Gastrocnemius medialis (tissue), 4 donors: ENCODE data around the gene DIP2C. TPM values are rescaled to one million over a fixed set of nuclear protein-coding genes. Genes with fewer than 3 reads are reported as not detected.

Experiments used
- ATAC-seq, 2 donors: fragments of 150-250 bp; one replicate each; pipeline ENCODE4 v1.9.1; 2016
- DNase-seq, 2 donors: peaks; one replicate each; pipeline ENCODE4 v3.0.0-alpha.2; 2019
- H3K27ac ChIP-seq, 4 donors: fragments of 200-600 bp; sonication (generic); 1 replicate in 1 of 4; 2 replicates in 3 of 4; pipeline ENCODE4 v1.5.1; 2016 to 2018; ENCODE audit warnings: mild to moderate bottlenecking in 2 of 4, moderate library complexity in 1 of 4
- H3K27me3 ChIP-seq, 3 donors: fragments of 200-600 bp; sonication (generic) in 2 of 3; 1 replicate in 1 of 3; 2 replicates in 2 of 3; pipeline versions ENCODE4 v1.5.1 to v1.6.0; 2016 to 2019; ENCODE audit warnings: mild to moderate bottlenecking in 1 of 3, moderate library complexity in 1 of 3
- H3K36me3 ChIP-seq, 2 donors: fragments of 200-600 bp; sonication (generic) in 1 of 2; one replicate each; pipeline ENCODE4 v1.5.1; 2017 to 2018
- H3K4me1 ChIP-seq, 2 donors: fragments of 200-600 bp; sonication (generic) in 1 of 2; one replicate each; pipeline ENCODE4 v1.5.1; 2016 to 2017; ENCODE audit warnings: mild to moderate bottlenecking in 2 of 2
- H3K4me3 ChIP-seq, 4 donors: fragments of 200-600 bp; sonication (generic) in 3 of 4; 1 replicate in 1 of 4; 2 replicates in 3 of 4; pipeline ENCODE4 v1.5.1; 2016 to 2019; ENCODE audit warnings: mild to moderate bottlenecking in 2 of 4
- H3K9me3 ChIP-seq, 3 donors: fragments of 200-600 bp; sonication (generic) in 2 of 3; 1 replicate in 1 of 3; 2 replicates in 2 of 3; pipeline ENCODE4 v1.5.1; 2016 to 2019
- POLR2A ChIP-seq, 2 donors: fragments of 450-650 bp; IDR thresholded peaks; one replicate each; pipeline ENCODE4 v1.6.1; 2017; ENCODE audit warnings: antibody characterized with exemption in 2 of 2, mild to moderate bottlenecking in 2 of 2, moderate library complexity in 2 of 2
- in situ Hi-C, 4 donors: fragments of 200-750 bp; cut with MboI; loops; one replicate each; pipeline versions ENCODE4 v1.15.0 to v1.8.0; 2017; ENCODE audit warnings: low sequenced_read_pairs in 4 of 4
- intact Hi-C: fragments of 100-400 bp; cut with DNase I; formaldehyde crosslinking; loops from one replicate; pipeline ENCODE4 v1.15.1; 2023; ENCODE audit warnings: low total_unique reads
- total RNA-seq, 4 donors: library from RNA; depleted of rRNA; stranded (reverse); fragments of >200 nt; gene quantifications; one replicate each; pipeline versions ENCODE4 v1.1.0 to v1.2.3, GENCODE V29; 2016
- TF ChIP-seq, protein P1 (sequence below), 5 experiments: fragments of 450-650 bp in 3 of 5; fragments of 200-600 bp in 2 of 5; sonication (generic) in 2 of 5; IDR thresholded peaks in 4 of 5; conservative IDR thresholded peaks in 1 of 5; 1 replicate in 4 of 5; 2 replicates in 1 of 5; pipeline ENCODE4 v1.5.1; 2016 to 2019; ENCODE audit warnings: antibody characterized with exemption in 5 of 5, mild to moderate bottlenecking in 3 of 5, moderate library complexity in 3 of 5

Gene DIP2C
- total RNA-seq, 4 donors from 2014 or later, result 19.1 to 60.0 (median 30.2) TPM

GRCh38 chr10:329361-330099 is 359.9 kb downstream of the DIP2C start:
- Histone ChIP-seq H3K9me3 (no peaks in the 10 kb centered on the region), H3K27ac (peak overlapping the region in 3 of 4 donors; percentile 5 to 32 (median 21)), H3K36me3 (peaks cover 0 to 14% of the 10 kb centered on the region in 2 donors), H3K27me3 (no peaks in the 10 kb centered on the region), H3K4me3 (no peak overlapping the region), H3K4me1 (no peaks in the 10 kb centered on the region)
- in situ Hi-C loops, result no loop called here
- no peak for TF ChIP-seq POLR2A (IDR thresholded peaks at IDR 0.05)
- TF ChIP-seq, protein P1, sequence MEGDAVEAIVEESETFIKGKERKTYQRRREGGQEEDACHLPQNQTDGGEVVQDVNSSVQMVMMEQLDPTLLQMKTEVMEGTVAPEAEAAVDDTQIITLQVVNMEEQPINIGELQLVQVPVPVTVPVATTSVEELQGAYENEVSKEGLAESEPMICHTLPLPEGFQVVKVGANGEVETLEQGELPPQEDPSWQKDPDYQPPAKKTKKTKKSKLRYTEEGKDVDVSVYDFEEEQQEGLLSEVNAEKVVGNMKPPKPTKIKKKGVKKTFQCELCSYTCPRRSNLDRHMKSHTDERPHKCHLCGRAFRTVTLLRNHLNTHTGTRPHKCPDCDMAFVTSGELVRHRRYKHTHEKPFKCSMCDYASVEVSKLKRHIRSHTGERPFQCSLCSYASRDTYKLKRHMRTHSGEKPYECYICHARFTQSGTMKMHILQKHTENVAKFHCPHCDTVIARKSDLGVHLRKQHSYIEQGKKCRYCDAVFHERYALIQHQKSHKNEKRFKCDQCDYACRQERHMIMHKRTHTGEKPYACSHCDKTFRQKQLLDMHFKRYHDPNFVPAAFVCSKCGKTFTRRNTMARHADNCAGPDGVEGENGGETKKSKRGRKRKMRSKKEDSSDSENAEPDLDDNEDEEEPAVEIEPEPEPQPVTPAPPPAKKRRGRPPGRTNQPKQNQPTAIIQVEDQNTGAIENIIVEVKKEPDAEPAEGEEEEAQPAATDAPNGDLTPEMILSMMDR (IDR thresholded peaks at IDR 0.05 in 4 of 5, conservative IDR thresholded peaks at IDR 0.05 in 1 of 5), result no peak
- intact Hi-C loops, result loop anchor here (1.0 kb wide), 1 partner anchor 22 kb away; no protein-coding TSS in a partner anchor
- ATAC-seq (peak; percentile 77 to 84), DNase-seq (peak; percentile 45 to 71)

GRCh38 chr10:327889-328852 is 361.3 kb downstream of the DIP2C start:
- H3K9me3 ChIP-seq, result no peaks in the 10 kb centered on the region
- no peaks in the 10 kb centered on the region for H3K27me3 ChIP-seq
- no peak for DNase-seq
- intact Hi-C loops (no loop called here), in situ Hi-C loops (no loop called here)
- TF ChIP-seq, protein P1 (IDR thresholded peaks at IDR 0.05 in 4 of 5, conservative IDR thresholded peaks at IDR 0.05 in 1 of 5), result no peak
- no peak for TF ChIP-seq POLR2A (IDR thresholded peaks at IDR 0.05)
- peaks cover 0 to 14% of the 10 kb centered on the region in 2 donors for H3K36me3 ChIP-seq
- no peaks in the 10 kb centered on the region for H3K4me1 ChIP-seq
- H3K27ac ChIP-seq, result no peak overlapping the region
- no peak for ATAC-seq
- no peak overlapping the region for H3K4me3 ChIP-seq

- TF ChIP-seq, protein P1 (IDR thresholded peaks at IDR 0.05 in 4 of 5, conservative IDR thresholded peaks at IDR 0.05 in 1 of 5), result no peak
- TF ChIP-seq POLR2A (IDR thresholded peaks at IDR 0.05), result no peak
- no peak for ATAC-seq
Observed at GRCh38 chr10:326894-327635, 362.4 kb downstream of the DIP2C start.

GRCh38 chr10:326350-326749 is 363.1 kb downstream of the DIP2C start:
- no peaks in the 10 kb centered on the region for H3K4me1 ChIP-seq
- intact Hi-C loops, result no loop called here
- DNase-seq, result no peak

More at GRCh38 chr10:326894-327635, 362.4 kb downstream of the DIP2C start:
- H3K4me1 ChIP-seq, result no peaks in the 10 kb centered on the region
- in situ Hi-C loops, result no loop called here
- H3K27ac ChIP-seq, result no peak overlapping the region
- DNase-seq, result no peak
- no peak overlapping the region for H3K4me3 ChIP-seq
- no peaks in the 10 kb centered on the region for H3K27me3 ChIP-seq
- peaks cover 0 to 14% of the 10 kb centered on the region in 2 donors for H3K36me3 ChIP-seq
- H3K9me3 ChIP-seq, result no peaks in the 10 kb centered on the region
- intact Hi-C loops, result no loop called here

More at GRCh38 chr10:326350-326749, 363.1 kb downstream of the DIP2C start:
- no peak for ATAC-seq
- H3K4me3 ChIP-seq, result no peak overlapping the region
- H3K36me3 ChIP-seq, result peaks cover 0 to 14% of the 10 kb centered on the region in 2 donors
- no peaks in the 10 kb centered on the region for H3K27me3 ChIP-seq
- no peak for TF ChIP-seq POLR2A (IDR thresholded peaks at IDR 0.05)
- TF ChIP-seq, protein P1 (IDR thresholded peaks at IDR 0.05 in 4 of 5, conservative IDR thresholded peaks at IDR 0.05 in 1 of 5), result no peak
- no peaks in the 10 kb centered on the region for H3K9me3 ChIP-seq
- in situ Hi-C loops, result no loop called here
- H3K27ac ChIP-seq, result no peak overlapping the region
